ENCODE measurements around the gene AGBL2. TPM values are rescaled to one million over a fixed set of nuclear protein-coding genes. Genes with fewer than 3 reads are reported as not detected.
"Not testable (repeated sequence)": the region's sequence is repeated elsewhere in the genome, so short reads cannot be mapped to it uniquely, and the experiment has no call there.

The AGBL2 gene, protein sequence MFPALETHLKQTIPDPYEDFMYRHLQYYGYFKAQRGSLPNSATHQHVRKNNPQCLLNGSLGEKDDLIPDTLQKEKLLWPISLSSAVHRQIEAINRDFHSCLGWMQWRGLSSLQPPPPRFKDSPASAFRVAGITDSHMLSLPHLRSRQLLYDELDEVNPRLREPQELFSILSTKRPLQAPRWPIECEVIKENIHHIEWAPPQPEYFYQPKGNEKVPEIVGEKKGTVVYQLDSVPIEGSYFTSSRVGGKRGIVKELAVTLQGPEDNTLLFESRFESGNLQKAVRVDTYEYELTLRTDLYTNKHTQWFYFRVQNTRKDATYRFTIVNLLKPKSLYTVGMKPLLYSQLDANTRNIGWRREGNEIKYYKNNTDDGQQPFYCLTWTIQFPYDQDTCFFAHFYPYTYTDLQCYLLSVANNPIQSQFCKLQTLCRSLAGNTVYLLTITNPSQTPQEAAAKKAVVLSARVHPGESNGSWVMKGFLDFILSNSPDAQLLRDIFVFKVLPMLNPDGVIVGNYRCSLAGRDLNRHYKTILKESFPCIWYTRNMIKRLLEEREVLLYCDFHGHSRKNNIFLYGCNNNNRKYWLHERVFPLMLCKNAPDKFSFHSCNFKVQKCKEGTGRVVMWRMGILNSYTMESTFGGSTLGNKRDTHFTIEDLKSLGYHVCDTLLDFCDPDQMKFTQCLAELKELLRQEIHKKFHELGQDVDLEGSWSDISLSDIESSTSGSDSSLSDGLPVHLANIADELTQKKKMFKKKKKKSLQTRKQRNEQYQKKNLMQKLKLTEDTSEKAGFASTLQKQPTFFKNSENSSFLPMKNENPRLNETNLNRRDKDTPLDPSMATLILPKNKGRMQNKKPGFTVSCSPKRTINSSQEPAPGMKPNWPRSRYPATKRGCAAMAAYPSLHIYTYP
- total RNA-seq, result 10 to 100 TPM in 1 of 5 experiments, 1 to 10 TPM in 4; 4.7 to 11.3 (median 8.1) TPM
- 1 to 10 TPM in 1 of 2 donors, under 1 TPM in 1; 0.33 to 1.8 TPM for polyA plus RNA-seq
- 9.7 reads per million, percentile 35 among the genes with 10 or more reads in this experiment for total RNA-seq

DNA sequence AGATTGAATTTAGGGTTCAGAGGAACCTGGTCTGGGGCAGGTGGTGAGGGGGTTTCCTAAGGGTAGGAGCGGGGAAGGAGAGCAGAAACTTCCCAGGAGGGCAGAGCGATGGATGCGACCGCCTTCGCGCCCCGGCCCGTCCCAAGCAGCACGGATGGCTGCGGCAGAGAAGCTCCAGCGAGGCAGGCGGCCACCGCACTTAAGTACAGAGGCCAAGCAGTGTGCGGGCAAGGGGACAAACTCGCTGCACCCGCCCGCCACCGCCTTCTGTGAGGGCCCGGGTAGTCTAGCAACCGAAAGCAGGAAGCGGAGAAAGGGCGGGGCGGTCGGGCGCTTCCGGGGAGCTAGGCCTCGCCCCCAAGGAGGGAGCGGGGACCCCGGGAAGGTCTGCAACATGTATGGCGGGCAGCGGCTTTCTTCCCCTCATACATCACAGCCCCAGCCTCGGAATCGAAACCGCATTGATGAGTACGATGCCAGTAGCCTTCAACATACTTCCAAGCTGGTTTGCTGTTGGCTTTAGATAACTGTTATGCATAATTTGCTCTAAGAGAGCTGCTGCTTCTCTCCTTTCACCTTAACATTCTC, at the start of gene AGBL2:
TSS of gene AGBL2 (minus strand) at position 288 of the 588 bp plus-strand sequence. CDS start 719 bp downstream, outside the sequence.
- ChIA-PET CTCF (interaction anchor here (1.0 to 1.4 kb wide), 3 partner anchors 16 to 138 kb away, joined by 3 to 4 read pairs (median 3); no protein-coding TSS in a partner anchor), POLR2A (interaction anchor here (0.6 to 4.7 kb wide), 9 partner anchors 8 to 1868 kb away, joined by 3 to 27 read pairs (median 3); partner anchors contain the start of gene FNBP4)
- H3K27me3 ChIP-seq (ENCODE audit: control insufficient read depth in 2 of 2, insufficient read depth in 2 of 2, low read length in 2 of 2), result no peaks in the 10 kb centered on the region
- Mint-ChIP-seq H3K4me3 (peak within 1 kb of the TSS; percentile 95 to 99 (median 97)), H3K27ac (peak within 1 kb of the TSS; percentile 96 to 99 (median 98)), H3K27me3 (no peaks in the 10 kb centered on the region), H3K36me3 (peaks cover 4 to 15% (median 6%) of the 10 kb centered on the region in 5 donors), H3K9me3 (peaks cover 0 to 3% (median 0%) of the 10 kb centered on the region in 11 donors), H3K4me1 (peaks cover 0 to 22% (median 15%) of the 10 kb centered on the region in 7 donors)
- peak within 1 kb of the TSS; percentile 94 for H3K4me3 ChIP-seq (ENCODE audit: low read length)
- peak; percentile 99 for ATAC-seq
- peak within 1 kb of the TSS; percentile 84 for H3K27ac ChIP-seq (ENCODE audit: low read depth, low read length)
- H3K4me1 ChIP-seq (ENCODE audit: control insufficient read depth in 2 of 2, insufficient read depth in 2 of 2, low read length in 2 of 2), result peaks cover 7 to 15% of the 10 kb centered on the region in 2 donors
- H3K36me3 ChIP-seq (ENCODE audit: control insufficient read depth in 2 of 3, insufficient read depth in 3 of 3, low read length in 3 of 3), result peaks cover 6 to 34% (median 13%) of the 10 kb centered on the region in 3 experiments
- intact Hi-C loops (cut with micrococcal nuclease), result loop anchor here (1.0 to 5.0 kb wide), 9 partner anchors 52 to 869 kb away; partner anchors contain the start of genes FNBP4 (in 2 of the 2), MTCH2 (in 2 of the 2), NDUFS3 (in 2 of the 2) and ARFGAP2 (in 1 of the 2)
- no peaks in the 10 kb centered on the region for H3K9me3 ChIP-seq (ENCODE audit: control insufficient read depth in 2 of 3, low read length in 3 of 3)
- peak; percentile 61 to 85 (median 82) for DNase-seq

DNA sequence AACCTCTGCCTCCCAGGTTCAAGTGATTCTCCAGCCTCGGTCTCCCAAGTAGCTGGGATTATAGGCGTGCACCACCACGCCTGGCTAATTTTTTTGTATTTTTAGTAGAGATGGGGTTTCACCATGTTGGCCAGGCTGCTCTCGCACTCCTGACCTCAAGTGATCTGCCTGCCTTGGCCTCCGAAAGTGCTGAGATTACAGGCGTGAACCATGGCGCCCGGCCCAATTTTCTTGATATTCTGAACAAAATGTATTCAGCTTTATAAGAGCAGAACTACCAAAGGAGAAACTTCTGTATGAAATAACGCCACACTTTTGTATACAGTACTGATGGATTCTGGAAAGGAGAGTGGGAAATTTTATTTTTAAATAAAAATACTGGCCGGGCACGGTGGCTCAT, 44.1 kb upstream of the AGBL2 start:
- H3K4me3 ChIP-seq (ENCODE audit: low read length); CTCF ChIA-PET; H3K27ac ChIP-seq (ENCODE audit: low read depth, low read length); H3K27ac Mint-ChIP-seq; H3K4me1 ChIP-seq (ENCODE audit: control insufficient read depth in 2 of 2, insufficient read depth in 2 of 2, low read length in 2 of 2); intact Hi-C loops (cut with micrococcal nuclease); H3K27me3 ChIP-seq (ENCODE audit: control insufficient read depth in 2 of 2, insufficient read depth in 2 of 2, low read length in 2 of 2); ATAC-seq; H3K4me3 Mint-ChIP-seq; H3K27me3 Mint-ChIP-seq; H3K9me3 Mint-ChIP-seq; DNase-seq; H3K9me3 ChIP-seq (ENCODE audit: control insufficient read depth in 2 of 3, low read length in 3 of 3): not testable (repeated sequence)
- H3K4me1 Mint-ChIP-seq, result peaks cover 0 to 26% (median 14%) of the 10 kb centered on the region in 7 donors
- POLR2A ChIA-PET, result interaction anchor here (1.1 kb wide), 1 partner anchor 9 kb away, joined by 7 read pairs; no protein-coding TSS in a partner anchor
- peaks cover 0 to 32% (median 19%) of the 10 kb centered on the region in 5 donors for H3K36me3 Mint-ChIP-seq
- peaks cover 0 to 72% (median 10%) of the 10 kb centered on the region in 3 experiments for H3K36me3 ChIP-seq (ENCODE audit: control insufficient read depth in 2 of 3, insufficient read depth in 3 of 3, low read length in 3 of 3)

DNA sequence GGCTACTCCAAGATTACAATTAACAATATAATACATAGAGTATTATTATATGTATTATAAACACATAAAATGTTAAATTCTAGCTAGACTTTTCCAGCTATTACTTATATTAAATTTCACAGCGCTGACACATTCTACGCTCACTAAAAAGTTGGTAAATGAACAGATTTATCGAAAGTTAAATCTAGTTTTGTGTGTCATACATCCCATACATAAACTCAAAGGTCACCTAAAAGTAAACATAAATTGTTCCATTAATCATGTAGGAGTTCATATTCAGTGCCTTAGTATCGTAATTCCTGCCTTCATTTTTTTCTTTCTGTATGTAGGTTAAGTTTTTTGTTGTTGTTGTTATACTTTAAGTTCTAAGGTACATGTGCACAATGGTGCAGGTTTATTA, 41.0 kb upstream of the AGBL2 start:
- Histone ChIP-seq H3K9me3 (ENCODE audit: control insufficient read depth in 2 of 3, low read length in 3 of 3) (no peaks in the 10 kb centered on the region), H3K4me3 (ENCODE audit: low read length) (no peak overlapping the region), H3K27ac (ENCODE audit: low read depth, low read length) (no peak overlapping the region), H3K4me1 (ENCODE audit: control insufficient read depth in 2 of 2, insufficient read depth in 2 of 2, low read length in 2 of 2) (no peaks in the 10 kb centered on the region), H3K27me3 (ENCODE audit: control insufficient read depth in 2 of 2, insufficient read depth in 2 of 2, low read length in 2 of 2) (no peaks in the 10 kb centered on the region), H3K36me3 (ENCODE audit: control insufficient read depth in 2 of 3, insufficient read depth in 3 of 3, low read length in 3 of 3) (peaks cover 6 to 78% (median 20%) of the 10 kb centered on the region in 3 experiments)
- ATAC-seq (no peak), DNase-seq (no peak)
- Mint-ChIP-seq H3K4me3 (no peak overlapping the region), H3K27ac (peak overlapping the region in 2 of 9 donors; percentile 8 to 22), H3K27me3 (no peaks in the 10 kb centered on the region), H3K4me1 (peaks cover 4 to 32% (median 18%) of the 10 kb centered on the region in 7 donors), H3K9me3 (no peaks in the 10 kb centered on the region), H3K36me3 (peaks cover 0 to 46% (median 31%) of the 10 kb centered on the region in 5 donors)
- CTCF ChIA-PET, result no interaction called here
- POLR2A ChIA-PET, result interaction anchor here (2.1 kb wide), 1 partner anchor 10 kb away, joined by 5 read pairs; the partner anchor contains the start of gene FNBP4
- intact Hi-C loops (cut with micrococcal nuclease), result no loop called here

DNA sequence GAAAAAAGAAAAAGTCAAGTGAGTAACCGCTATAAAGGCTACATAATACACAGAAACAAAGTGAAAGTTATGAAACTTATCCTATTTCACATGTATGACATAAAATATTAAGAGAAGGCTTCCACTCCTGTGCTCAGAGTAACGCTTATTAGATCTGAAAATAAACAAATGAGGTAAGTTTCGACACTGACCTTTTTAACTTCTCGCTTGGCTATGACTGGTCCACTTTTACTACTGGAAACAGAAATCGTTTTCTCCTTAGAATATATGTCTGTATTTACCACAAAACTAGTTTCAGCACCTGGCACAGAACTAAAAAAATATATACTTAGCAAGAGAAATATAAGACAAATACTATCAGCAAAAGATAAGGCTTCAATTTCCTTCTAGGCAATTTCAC, 35.6 kb upstream of the AGBL2 start:
- H3K27ac Mint-ChIP-seq, result peak overlapping the region in 5 of 9 donors; percentile 36 to 68 (median 51)
- H3K4me3 Mint-ChIP-seq, result no peak overlapping the region
- no peaks in the 10 kb centered on the region for H3K4me1 ChIP-seq (ENCODE audit: control insufficient read depth in 2 of 2, insufficient read depth in 2 of 2, low read length in 2 of 2)
- no peaks in the 10 kb centered on the region for H3K27me3 Mint-ChIP-seq
- ChIA-PET CTCF (no interaction called here), POLR2A (no interaction called here)
- intact Hi-C loops (cut with micrococcal nuclease), result loop anchor here in 1 of 2 donors (2.0 kb wide), 1 partner anchor 16 kb away; the partner anchor contains the start of gene FNBP4
- ATAC-seq, result no peak
- H3K36me3 Mint-ChIP-seq, result peaks cover 6 to 35% (median 19%) of the 10 kb centered on the region in 5 donors
- H3K27me3 ChIP-seq (ENCODE audit: control insufficient read depth in 2 of 2, insufficient read depth in 2 of 2, low read length in 2 of 2), result no peaks in the 10 kb centered on the region
- peaks cover 2 to 31% (median 23%) of the 10 kb centered on the region in 7 donors for H3K4me1 Mint-ChIP-seq
- H3K9me3 Mint-ChIP-seq, result no peaks in the 10 kb centered on the region
- no peak overlapping the region for H3K4me3 ChIP-seq (ENCODE audit: low read length)
- H3K27ac ChIP-seq (ENCODE audit: low read depth, low read length), result no peak overlapping the region
- no peaks in the 10 kb centered on the region for H3K9me3 ChIP-seq (ENCODE audit: control insufficient read depth in 2 of 3, low read length in 3 of 3)
- DNase-seq, result no peak
- peaks cover 42 to 77% (median 46%) of the 10 kb centered on the region in 3 experiments for H3K36me3 ChIP-seq (ENCODE audit: control insufficient read depth in 2 of 3, insufficient read depth in 3 of 3, low read length in 3 of 3)

DNA sequence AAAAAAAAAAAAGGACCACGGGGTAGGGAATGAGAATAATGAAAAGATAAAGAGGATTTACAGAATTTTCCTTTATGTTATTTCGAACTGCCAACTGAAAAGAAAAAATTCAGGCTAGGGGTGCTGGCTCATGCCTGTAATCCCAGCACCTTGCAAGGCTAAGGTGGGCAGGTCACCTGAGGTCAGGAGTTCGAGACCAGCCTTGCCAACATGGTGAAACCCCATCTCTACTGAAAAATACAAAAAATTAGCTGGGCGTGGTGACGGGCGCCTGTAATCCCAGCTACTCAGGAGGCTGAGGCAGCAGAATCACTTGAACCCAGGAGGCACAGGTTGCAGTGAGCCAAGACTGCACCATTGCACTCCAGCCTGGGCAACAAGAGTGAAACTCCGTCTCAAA, 27.3 kb upstream of the AGBL2 start:
- CTCF ChIA-PET, result interaction anchor here (0.6 kb wide), 1 partner anchor 18 kb away, joined by 3 read pairs; no protein-coding TSS in a partner anchor
- H3K27ac ChIP-seq (ENCODE audit: low read depth, low read length); H3K4me3 Mint-ChIP-seq; H3K27me3 Mint-ChIP-seq; H3K27ac Mint-ChIP-seq; ATAC-seq; H3K4me3 ChIP-seq (ENCODE audit: low read length); intact Hi-C loops (cut with micrococcal nuclease); H3K9me3 ChIP-seq (ENCODE audit: control insufficient read depth in 2 of 3, low read length in 3 of 3); H3K4me1 ChIP-seq (ENCODE audit: control insufficient read depth in 2 of 2, insufficient read depth in 2 of 2, low read length in 2 of 2); H3K27me3 ChIP-seq (ENCODE audit: control insufficient read depth in 2 of 2, insufficient read depth in 2 of 2, low read length in 2 of 2); POLR2A ChIA-PET; H3K9me3 Mint-ChIP-seq; DNase-seq: not testable (repeated sequence)
- Mint-ChIP-seq H3K36me3 (peaks cover 11 to 42% (median 24%) of the 10 kb centered on the region in 5 donors), H3K4me1 (peaks cover 0 to 11% (median 5%) of the 10 kb centered on the region in 7 donors)
- peaks cover 35 to 85% (median 42%) of the 10 kb centered on the region in 3 experiments for H3K36me3 ChIP-seq (ENCODE audit: control insufficient read depth in 2 of 3, insufficient read depth in 3 of 3, low read length in 3 of 3)

Data from naive thymus-derived CD4-positive, alpha-beta T cell (primary cell).